Ammon's horn (tissue), 1 donor: ENCODE measurements around the gene CLEC10A.
"Not testable (repeated sequence)": the region's sequence is repeated elsewhere in the genome, so short reads cannot be mapped to it uniquely, and the experiment has no call there.

Experiments used
- DNase-seq: peaks from one replicate; pipeline ENCODE4 v3.0.0-alpha.2; 2016; ENCODE audit warnings: low spot score

The CLEC10A gene, protein sequence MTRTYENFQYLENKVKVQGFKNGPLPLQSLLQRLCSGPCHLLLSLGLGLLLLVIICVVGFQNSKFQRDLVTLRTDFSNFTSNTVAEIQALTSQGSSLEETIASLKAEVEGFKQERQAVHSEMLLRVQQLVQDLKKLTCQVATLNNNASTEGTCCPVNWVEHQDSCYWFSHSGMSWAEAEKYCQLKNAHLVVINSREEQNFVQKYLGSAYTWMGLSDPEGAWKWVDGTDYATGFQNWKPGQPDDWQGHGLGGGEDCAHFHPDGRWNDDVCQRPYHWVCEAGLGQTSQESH

DNA sequence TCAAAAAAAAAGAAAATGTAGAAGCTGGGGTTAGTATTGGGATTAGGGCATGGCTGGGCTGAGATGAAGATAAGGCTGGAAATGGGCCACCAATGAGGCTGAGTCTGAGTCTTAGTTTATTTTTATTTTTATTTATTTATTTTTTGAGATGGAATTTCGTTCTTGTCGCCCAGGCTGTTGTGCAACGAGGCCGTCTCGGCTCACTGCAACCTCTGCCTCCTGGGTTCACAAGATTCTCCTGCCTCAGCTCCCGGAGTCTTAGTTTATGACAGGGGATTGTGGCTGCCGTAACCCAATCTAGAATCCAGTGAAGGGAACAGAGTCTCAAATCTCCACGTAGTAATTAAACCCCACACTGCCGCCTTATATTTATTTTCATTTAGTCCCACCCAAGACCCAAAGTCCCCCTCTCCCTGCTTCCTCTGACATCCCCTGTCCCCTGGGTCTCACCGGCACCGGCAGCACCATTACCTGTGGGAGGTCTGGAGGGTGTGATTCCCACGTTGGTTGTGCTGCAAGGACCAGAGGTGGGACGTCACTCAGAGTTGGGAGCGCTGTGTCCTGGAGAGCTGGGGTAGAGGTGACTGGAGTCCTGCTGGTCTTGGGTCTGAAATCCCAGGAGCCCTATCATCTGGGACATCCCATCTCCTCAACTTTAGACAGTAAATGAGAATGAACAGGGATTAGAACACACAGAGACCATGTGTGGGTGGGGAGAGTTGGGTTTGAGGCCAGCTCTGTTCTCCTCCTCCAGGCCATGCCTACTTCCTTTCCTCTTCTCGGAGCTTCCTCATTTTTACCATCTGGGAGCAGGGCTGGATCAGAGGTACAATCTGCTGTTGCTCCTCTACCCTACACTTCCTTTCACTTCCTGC, at the start of gene CLEC10A:
TSS of gene CLEC10A (minus strand) at position 671 of the 875 bp plus-strand sequence. CDS start 1,439 bp downstream, outside the sequence.
- peak; percentile 18 for DNase-seq

DNA sequence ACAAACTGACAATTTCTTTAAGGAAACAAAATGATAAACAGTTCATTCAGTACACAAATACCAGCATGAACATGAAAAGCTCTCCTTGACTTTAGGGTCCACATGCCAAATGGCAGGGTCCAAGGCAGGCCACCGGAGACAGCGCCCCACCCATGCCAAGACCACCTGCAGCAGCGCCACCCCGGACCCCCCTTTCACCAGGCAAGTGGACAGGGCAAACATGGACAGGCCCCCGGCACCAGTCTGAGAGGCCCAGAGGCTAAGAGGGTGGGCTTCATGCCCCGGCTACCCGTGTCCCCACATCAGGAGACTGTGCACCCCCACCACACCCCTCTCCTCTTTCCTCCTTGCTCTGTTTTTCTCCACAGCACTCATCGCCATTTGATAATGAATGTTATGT, 49.3 kb upstream of the CLEC10A start:
- no peak for DNase-seq

DNA sequence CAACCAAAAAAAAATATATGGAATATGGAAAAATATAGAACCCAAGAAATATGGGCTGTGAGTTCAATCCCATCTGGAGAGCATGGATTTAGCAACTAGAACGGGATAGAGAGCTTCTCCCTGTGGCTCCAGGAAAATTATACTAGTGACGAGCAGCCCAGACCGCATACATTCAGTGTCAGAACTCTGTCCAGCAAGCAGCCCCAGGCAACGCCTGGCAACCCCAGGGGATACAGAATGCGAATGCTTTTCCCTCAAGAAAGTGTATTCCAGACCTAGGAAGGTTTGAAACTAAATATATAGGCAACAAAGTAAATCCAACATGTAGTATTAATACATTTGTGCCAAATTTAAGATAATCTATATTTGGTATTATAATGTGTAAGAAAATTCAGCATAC, 48.1 kb upstream of the CLEC10A start:
- no peak for DNase-seq

DNA sequence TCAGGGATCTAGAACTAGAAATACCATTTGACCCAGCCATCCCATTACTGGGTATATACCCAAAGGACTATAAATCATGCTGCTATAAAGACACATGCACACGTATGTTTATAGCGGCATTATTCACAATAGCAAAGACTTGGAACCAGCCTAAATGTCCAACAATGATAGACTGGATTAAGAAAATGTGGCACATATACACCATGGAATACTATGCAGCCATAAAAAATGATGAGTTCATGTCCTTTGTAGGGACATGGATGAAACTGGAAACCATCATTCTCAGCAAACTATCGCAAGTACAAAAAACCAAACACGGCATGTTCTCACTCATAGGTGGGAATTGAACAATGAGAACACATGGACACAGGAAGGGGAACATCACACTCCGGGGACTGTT, 47.5 kb upstream of the CLEC10A start:
- DNase-seq = not testable (repeated sequence)

DNA sequence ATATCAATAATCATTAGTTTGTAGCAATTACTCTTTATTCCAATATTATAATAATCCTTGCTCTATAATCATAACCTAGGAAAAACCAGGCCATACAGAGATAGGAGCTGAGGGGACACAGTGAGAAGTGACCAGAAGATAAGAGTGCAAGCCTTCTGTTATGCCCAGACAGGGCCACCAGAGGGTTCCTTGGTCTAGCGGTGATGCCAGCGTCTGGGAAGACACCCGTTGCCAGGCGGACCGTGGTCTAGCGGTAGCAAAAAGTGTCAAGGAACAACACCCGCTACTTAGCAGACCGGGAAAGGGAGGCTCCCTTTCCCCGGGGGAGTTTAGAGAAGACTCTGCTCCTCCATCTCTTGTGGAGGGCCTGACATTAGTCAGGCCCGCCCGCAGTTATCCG, 46.3 kb upstream of the CLEC10A start:
- DNase-seq = not testable (repeated sequence)

DNA sequence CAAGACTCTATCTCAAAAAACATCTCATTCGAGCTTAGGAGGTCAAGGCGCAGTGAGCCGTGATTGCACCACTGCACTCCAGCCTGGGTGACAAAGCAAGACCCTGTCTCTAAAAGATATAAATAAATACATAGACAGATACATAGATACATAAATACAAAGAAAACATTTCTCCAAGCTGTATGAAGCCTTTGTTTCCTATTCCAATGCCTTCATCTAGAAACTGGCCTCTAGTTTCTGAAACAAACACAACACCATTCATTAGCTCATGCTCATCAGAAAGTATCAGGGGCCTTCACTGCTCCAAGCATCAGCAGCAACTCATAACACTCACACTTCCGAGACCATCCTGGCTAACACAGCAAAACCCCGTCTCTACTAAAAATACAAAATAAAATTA, 44.9 kb upstream of the CLEC10A start:
- DNase-seq = no peak

DNA sequence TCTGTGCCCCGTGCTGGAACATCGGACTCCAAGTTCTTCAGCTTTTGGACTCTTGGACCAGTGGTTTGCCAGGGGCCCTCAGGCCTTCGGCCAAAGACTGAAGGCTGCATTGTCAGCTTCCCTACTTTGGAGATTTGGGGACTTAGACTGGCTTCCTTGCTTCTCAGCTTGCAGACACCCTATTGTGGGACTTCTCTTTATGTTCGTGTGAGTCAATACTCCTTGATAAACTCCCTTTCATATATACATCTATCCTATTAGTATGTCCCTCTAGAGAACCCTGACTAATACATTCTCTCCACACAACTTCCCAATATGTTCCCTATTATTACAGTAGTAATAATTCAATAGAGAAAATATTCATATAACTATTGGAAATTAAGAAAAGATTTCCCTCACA, 43.8 kb upstream of the CLEC10A start:
- DNase-seq = no peak

DNA sequence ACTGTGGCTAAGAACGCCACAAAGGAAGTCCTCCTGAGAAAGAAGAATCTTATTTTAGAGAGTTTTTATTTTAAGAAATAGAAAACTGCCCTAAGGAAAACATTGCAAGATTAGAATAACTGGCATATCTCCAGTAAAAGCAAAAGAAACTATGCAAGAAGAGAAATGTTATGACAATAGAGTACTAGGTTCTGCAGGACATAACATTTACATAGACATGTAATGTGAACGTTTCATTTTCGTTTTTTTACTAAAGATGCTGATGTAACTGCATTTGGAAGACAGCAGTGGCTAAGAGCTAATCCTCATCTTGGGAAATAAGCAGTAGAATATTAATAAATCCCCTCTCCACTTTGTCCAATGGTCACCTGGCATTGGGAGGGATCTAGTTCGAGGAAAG, 42.3 kb upstream of the CLEC10A start:
- no peak for DNase-seq

DNA sequence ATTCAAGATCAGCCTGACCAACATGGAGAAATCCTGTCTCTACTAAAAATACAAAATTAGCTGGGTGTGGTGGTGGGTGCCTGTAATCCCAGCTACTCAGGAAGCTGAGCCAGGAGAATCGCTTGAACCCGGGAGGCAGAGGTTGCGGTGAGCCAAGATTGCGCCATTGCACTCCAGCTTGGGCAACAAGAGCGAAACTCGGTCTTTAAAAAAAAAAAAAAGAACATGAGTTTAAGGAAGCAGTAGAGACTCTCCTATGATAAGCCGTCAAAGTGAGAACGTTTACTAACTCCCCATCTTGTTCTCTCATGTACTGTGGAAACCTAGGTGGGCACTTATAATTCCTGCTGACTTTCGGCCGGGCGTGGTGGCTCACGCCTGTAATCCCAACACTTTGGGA, 40.6 kb upstream of the CLEC10A start:
- not testable (repeated sequence) for DNase-seq

DNA sequence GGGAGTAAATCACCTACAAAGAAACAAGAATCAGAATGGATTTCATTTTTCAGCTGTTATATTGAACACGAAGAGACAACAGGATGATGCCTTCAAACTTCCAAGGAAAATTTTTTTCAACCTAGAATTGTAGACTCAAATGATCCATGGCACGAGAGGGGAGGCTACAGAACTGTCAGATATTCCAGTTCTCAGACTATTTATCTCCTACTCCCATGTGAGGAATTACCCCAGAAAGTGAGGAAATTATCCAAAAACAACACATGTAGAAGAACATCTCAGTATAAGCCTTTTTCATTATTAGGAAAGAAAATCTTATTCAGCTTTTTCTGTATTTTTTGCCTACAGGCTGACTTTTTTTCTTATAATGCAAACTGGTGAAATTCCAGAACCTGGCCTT, 40.1 kb upstream of the CLEC10A start:
- DNase-seq = no peak

DNA sequence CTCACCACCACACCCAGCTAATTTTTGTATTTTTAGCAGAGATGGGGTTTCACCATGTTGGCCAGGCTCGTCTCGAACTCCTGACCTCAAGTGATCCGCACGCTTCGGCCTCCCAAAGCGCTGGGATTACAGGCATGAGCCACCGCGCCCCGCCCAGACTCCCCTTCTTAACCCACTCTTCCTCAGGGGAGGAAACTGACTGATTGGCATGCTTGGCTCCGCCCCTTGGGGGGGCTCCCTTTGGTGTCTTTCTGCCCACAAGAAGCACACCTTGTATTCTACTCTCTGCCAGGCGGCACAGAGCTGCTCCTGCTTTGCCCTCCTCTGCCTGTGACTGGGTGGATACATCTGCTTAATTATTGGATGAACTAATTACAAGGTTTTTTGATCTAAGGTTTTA, 39.3 kb upstream of the CLEC10A start:
- no peak for DNase-seq

DNA sequence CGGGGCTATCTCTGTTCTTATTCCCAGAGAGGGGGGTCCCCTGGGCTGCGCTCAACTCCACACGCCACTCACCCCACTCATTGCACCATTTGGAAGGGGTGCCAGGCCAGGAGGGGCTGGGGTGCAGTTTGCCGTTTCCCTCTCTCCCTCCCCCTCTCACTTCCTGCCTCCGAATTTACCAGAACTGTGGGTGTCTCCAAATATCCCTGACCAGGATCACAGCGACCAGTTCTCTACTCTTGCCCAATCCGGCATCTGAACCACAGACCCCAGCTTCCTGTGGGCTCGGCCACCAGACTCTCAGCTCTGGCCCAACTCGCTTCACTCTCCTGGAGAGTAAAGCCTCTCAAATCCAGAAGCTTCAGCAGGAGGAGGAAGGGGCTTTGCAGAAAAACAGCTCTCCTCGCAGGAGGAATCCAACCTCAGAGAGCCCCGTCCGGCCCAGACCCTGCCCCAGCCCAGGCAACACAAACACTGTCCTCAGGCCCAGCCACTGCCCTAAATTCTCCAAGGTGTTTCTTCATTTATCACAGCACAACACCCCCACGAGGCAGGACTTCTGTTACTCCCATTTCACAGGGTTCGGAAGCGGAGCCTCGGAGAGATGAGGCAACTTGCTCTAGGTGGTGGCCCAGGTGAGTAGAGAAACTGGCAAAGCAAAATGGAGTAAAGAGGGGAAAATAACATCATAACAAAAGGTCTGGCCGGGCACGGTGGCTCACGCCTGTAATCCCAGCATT, 35.0 kb upstream of the CLEC10A start:
- DNase-seq = peak; percentile 61

DNA sequence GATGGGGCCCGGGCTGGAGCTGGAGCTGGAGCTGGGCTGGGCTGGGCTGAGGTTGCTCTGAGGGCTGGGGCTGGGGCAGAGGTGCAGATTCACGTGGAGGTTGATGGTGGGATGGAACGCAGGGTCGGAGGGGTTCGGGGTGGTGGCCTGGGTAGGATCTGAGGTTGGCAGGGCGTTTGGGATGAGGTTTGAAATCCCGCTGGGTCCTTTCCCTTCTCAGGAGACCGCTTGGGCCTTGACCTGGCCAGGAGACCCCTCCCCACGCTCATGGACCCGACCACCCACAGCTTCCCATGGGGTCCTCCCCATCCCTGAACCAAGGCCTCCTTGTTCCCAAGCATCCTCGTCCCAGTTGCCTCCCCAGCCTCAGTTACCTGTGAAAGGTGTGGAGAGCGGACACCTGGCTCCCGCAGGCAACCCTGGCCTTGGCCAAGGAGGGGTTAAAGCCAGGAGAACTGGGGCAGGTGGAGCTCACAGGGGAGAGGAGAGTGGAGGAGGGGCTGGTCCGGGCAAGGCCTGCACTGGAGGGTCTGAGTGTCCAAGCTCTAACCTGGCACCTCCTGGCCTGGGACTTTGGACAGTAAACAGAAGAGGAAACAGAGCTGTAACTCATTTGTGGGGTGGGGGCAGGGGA, 34.3 kb upstream of the CLEC10A start, which contains the start of gene ASGR2:
TSS of gene ASGR2 (minus strand) at position 582 of the 634 bp plus-strand sequence. CDS start 582 bp downstream, outside the sequence.
- DNase-seq = no peak

DNA sequence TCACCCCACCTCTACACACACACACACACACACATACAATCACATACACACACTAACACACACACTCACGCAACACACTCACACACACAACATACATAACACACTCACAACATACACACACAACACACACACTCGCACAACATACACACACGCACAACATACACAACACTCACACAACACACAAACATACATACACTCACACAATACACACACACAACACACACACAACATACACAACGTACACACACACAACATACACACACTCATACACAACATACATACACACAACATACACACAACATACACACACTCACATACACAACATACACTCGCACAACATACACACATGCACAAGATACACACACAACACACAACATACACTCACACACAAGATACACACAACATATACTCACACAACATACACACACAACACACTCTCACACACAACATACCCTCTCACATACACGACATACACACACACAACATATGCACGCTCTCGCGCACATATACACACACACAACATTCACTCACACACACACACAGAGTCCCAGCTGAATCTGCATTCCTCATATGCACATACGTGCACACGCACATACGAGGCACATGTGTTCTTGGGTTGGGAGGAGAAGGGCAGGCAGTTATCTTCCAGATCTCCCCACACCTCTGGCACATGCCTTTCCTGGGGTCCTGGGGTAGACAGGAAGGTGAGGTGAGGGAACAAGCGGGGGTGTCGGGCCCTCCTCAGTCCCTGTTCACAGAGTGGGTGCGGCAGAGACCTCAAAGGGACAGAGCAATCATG, 33.4 kb upstream of the CLEC10A start:
- no peak for DNase-seq

DNA sequence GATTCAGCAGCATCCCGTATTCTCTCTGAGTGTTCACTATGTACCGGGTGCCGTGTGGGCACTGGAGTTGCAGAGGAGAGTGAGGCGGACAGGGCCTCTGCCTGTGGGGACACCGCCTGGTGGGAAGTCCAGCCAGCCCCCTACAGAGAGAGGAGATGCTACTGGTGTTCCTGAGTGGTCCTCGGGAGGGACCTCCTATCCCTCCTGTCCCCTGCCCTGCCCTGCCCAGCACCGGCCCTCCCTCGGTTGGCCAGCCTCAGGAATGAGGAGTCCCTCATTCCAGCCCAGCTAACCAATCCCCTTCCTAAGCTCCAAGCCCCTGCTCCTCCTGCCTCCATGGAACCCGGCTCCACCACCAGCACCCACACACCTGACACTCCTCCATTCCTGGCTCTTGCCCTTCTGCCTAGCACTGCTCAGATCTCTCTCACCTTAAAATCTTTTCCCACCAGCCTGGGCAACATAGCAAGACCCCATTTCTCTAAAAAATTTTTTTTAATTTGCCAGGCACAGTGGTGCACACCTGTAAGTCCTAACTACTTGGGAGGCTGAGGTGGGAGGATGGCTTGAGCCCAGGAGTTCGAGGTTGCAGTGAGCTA, 32.6 kb upstream of the CLEC10A start:
- no peak for DNase-seq

DNA sequence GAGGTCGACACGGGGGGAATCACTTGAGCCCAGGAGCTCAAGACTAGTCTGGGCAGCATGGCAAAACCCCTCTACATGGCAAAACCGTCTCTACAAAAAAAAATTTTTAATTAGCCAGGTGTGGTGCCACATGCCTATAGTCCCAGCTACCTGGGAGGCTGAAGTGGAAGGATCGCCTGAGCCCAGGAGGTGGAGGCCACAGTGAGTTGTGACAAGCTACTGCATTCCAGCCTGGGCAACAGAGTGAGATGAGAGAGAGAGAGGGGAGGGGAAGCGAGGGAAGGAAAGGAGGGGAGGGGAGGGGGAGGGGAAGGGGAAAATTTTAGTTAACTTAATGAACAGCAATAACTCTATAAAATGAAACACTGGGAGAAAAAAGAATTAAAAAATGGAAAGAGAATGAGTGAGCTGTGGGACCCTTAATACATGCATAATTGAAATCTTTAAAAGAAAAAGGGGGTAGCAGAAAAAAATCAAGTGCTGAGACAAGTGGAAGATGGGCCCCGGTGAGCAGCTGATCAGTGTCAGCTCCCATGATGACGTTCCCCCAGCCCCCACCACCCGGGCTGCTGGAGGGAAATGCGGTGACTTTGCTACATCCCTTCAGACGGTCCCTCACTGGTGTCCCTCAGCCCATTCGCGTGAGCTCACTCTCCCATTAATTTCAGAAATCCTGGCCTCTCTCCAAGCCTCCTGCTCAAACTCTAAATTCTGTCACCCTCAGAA, 31.9 kb upstream of the CLEC10A start:
- no peak for DNase-seq

DNA sequence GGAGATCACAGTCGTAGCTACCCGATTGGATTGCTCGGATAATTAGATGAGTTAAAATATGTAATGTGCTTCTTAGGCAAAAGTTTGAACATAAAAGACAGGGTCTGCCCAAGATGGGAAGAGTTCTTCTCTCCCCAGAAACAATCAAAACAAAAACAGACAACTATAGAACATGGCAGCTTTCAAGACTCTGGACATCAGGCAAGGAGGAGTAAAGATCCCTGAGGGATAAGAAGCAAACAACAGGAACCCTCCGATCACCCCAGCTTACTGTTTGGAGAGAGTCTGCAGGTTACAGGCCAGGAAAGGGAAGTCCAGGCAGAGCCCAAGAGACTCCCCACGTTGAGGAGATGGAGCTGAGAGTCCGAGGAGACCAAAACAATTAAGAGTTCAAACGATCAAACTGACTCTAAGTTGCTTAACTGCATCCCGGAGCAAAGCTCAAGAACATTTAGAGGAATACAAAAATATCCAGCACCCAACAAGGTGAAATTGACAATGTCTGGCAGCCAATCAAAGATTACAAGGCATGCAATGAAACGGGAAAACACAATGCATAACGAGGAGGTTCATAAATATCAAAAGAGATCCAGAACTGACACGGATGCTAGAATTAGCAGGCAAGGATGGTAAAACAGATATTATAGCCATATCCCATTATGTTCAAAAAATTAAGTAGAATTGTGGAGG, 30.7 kb upstream of the CLEC10A start:
- no peak for DNase-seq

DNA sequence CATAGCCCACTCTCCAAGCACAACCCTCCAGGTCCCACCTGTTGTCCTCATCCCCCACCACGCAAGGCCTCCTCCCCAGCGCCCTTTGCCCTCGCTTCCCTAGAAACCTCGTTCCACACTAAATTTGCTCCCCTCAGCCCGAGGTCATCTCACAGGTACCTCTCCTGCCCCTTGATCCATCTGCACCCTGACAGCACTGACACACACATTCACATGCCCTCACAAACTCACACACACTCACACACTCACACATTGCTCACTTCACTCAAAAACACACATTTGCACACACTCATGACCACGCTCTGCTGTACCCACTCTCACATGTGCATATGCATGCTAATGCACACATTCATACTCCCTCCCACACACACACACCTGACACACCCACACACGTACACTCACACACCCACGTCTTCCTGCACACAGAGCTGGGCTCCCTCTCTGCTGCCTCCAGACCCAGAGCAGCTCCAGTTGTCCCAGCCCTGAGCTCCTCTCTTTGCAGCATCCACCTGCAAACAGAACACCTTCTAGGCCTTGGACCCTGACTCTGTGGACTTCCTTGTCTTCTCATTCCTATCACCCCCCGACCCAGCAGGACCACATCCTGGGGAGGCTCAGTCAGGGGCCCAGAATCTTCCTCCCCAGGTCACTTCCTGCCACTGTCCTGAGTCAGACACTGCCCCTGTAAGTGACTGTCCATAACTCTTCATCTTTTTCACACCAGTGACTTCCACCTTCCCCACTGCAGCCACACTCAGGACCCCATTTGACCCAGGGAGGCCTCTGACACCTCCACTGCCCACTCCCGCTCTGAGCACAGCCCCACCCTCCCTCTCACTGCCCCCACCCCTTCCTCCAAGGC, 29.6 kb upstream of the CLEC10A start:
- no peak for DNase-seq
